Adrenal gland (tissue), 12 donors: ENCODE results near the gene RET. TPM values are rescaled to one million over a fixed set of nuclear protein-coding genes. Genes with fewer than 3 reads are reported as not detected.

Experiments used
- DNase-seq, 7 donors: peaks; one replicate each; pipeline ENCODE4 v3.0.0-alpha.2; 2019 to 2020
- H3K27ac ChIP-seq, 5 donors: fragments of 200-600 bp; sonication (generic) in 4 of 5; 1 replicate in 3 of 5; 2 replicates in 2 of 5; pipeline versions ENCODE4 v1.5.1 to v1.8.0; 2016 to 2020; ENCODE audit warnings: mild to moderate bottlenecking in 1 of 5
- H3K27me3 ChIP-seq: fragments of 200-600 bp; 2 replicates; pipeline ENCODE4 v1.8.0; 2021
- H3K36me3 ChIP-seq, 2 donors: fragments of 200-600 bp; replicated peaks in 1 of 2; 1 replicate in 1 of 2; 2 replicates in 1 of 2; pipeline versions ENCODE4 v1.5.1 to v1.8.0; 2018 to 2022
- H3K4me1 ChIP-seq, 2 donors: fragments of 200-600 bp; replicated peaks in 1 of 2; 1 replicate in 1 of 2; 2 replicates in 1 of 2; pipeline versions ENCODE4 v1.5.1 to v1.8.0; 2018 to 2021
- H3K4me3 ChIP-seq, 4 donors: fragments of 200-600 bp; sonication (generic) in 3 of 4; one replicate each; pipeline ENCODE4 v1.5.1; 2016 to 2018
- H3K9me3 ChIP-seq, 3 donors: fragments of 200-600 bp; sonication (generic) in 1 of 3; replicated peaks in 1 of 3; 1 replicate in 2 of 3; 2 replicates in 1 of 3; pipeline versions ENCODE4 v1.5.1 to v1.8.0; 2016 to 2021
- CTCF ChIP-seq, 6 experiments: fragments of 450-650 bp in 4 of 6; fragments of 200-600 bp in 2 of 6; sonication (generic) in 1 of 6; IDR thresholded peaks; 1 replicate in 5 of 6; 2 replicates in 1 of 6; pipeline versions ENCODE4 v1.5.1 to v1.8.0; 2016 to 2021; ENCODE audit warnings: antibody characterized with exemption in 6 of 6, mild to moderate bottlenecking in 2 of 6, moderate library complexity in 1 of 6
- POLR2A ChIP-seq, 2 donors: fragments of 450-650 bp; IDR thresholded peaks; one replicate each; pipeline ENCODE4 v1.6.1; 2017; ENCODE audit warnings: antibody characterized with exemption in 2 of 2, mild to moderate bottlenecking in 2 of 2, moderate library complexity in 1 of 2
- WGBS, 4 donors: extraction: QIAGEN DNeasy Blood & Tissue Kit in 2 of 4; methylation state at CpG; one replicate each; pipeline versions ENCODE4 v1.1.5 to v1.1.7; 2013 to 2017; 5-methylcytosine and 5-hydroxymethylcytosine counted together
- intact Hi-C, 2 donors: fragments of 100-400 bp; cut with DNase I; formaldehyde crosslinking; loops; one replicate each; pipeline versions ENCODE4 v1.14.1 to v1.15.0; 2022 to 2023
- polyA plus RNA-seq, 3 donors: library from polyadenylated mRNA; stranded (reverse); fragments of 200-250 nt in 2 of 3; fragments of 350-450 nt in 1 of 3; fragmentation: Illumina TruSeq in 1 of 3; extraction: RNeasy Lipid Tissue Mini Kit (QIAGEN cat#74804) in 1 of 3; gene quantifications; one replicate each; pipeline ENCODE4 v1.2.3, GENCODE V29; 2013 to 2014
- total RNA-seq, 9 donors: library from RNA; depleted of rRNA in 4 of 9; stranded (reverse); fragments of >200 nt in 4 of 9; fragments of 120-200 nt in 1 of 9; fragmentation: NEBNext Ultra II Directional in 1 of 9; extraction: Animal tissue kit (Norgen Biotek cat#: 25700) in 1 of 9; gene quantifications; one replicate each; pipeline versions ENCODE4 v1.1.0 to v1.2.4, GENCODE V29; 2013 to 2023
- donor health status: healthy with polysubstance abuse.
- donor health status: Bipolar disorder and iron deficiency.
- donor health status: DM: yes; HTN: yes; CAD: no.
- donor health status: DM: no; HTN: no; CAD: no.
- donor health status: DM: no; HTN: no; CAD: no.
- donor health status: DM: yes; HTN: yes; CAD: no.

RET gene
- total and polyA plus RNA-seq, 12 donors = 1.6 to 43.6 (median 6.0) TPM

- DNase-seq = no peak
- H3K27ac ChIP-seq = no peak overlapping the region
- H3K4me3 ChIP-seq = no peak overlapping the region
- H3K9me3 ChIP-seq = no peaks in the 10 kb centered on the region
- no peaks in the 10 kb centered on the region for H3K36me3 ChIP-seq
- H3K27me3 ChIP-seq = no peaks in the 10 kb centered on the region
- intact Hi-C loops = no loop called here
- TF ChIP-seq POLR2A (IDR thresholded peaks at IDR 0.05) = no peak
- no peak for TF ChIP-seq CTCF (IDR thresholded peaks at IDR 0.05)
- H3K4me1 ChIP-seq = no peaks in the 10 kb centered on the region
- WGBS, 4 donors = 73 to 90% (median 83%) methylated on average over 2 to 11 of the region's 11 CpGs
Observed at GRCh38 chr10:43064331-43065075, 12.4 kb upstream of the RET start.

GRCh38 chr10:43065234-43065633 is 11.6 kb upstream of the RET start:
- intact Hi-C loops = no loop called here
- no peaks in the 10 kb centered on the region for H3K9me3 ChIP-seq
- no peak overlapping the region for H3K4me3 ChIP-seq
- 89 to 92% (median 91%) methylated on average over 1 of the region's 1 CpG for WGBS, 4 donors
- H3K27ac ChIP-seq = no peak overlapping the region
- H3K27me3 ChIP-seq = no peaks in the 10 kb centered on the region
- TF ChIP-seq CTCF (IDR thresholded peaks at IDR 0.05) (no peak), POLR2A (IDR thresholded peaks at IDR 0.05) (no peak)
- H3K36me3 ChIP-seq = no peaks in the 10 kb centered on the region
- no peak for DNase-seq
- no peaks in the 10 kb centered on the region for H3K4me1 ChIP-seq

- Histone ChIP-seq H3K27ac (no peak overlapping the region), H3K27me3 (no peaks in the 10 kb centered on the region), H3K4me3 (no peak overlapping the region), H3K9me3 (no peaks in the 10 kb centered on the region), H3K36me3 (no peaks in the 10 kb centered on the region), H3K4me1 (no peaks in the 10 kb centered on the region)
- WGBS, 4 donors = 80 to 92% (median 85%) methylated on average over 2 to 6 of the region's 6 CpGs
- TF ChIP-seq POLR2A (IDR thresholded peaks at IDR 0.05) = no peak
- no peak for TF ChIP-seq CTCF (IDR thresholded peaks at IDR 0.05)
- DNase-seq = no peak
- intact Hi-C loops = no loop called here
Observed at GRCh38 chr10:43065761-43066160, 11.1 kb upstream of the RET start.

GRCh38 chr10:43066481-43066880 is 10.4 kb upstream of the RET start:
- no peaks in the 10 kb centered on the region for H3K4me1 ChIP-seq
- no peaks in the 10 kb centered on the region for H3K9me3 ChIP-seq
- no peak overlapping the region for H3K27ac ChIP-seq
- no peaks in the 10 kb centered on the region for H3K36me3 ChIP-seq
- WGBS, 4 donors = 50 to 83% (median 62%) methylated on average over 1 to 3 of the region's 3 CpGs
- no peak for DNase-seq
- TF ChIP-seq CTCF (IDR thresholded peaks at IDR 0.05) (no peak), POLR2A (IDR thresholded peaks at IDR 0.05) (no peak)
- no peaks in the 10 kb centered on the region for H3K27me3 ChIP-seq
- H3K4me3 ChIP-seq = no peak overlapping the region
- intact Hi-C loops = no loop called here
